H1 (cell line): ENCODE measurements around the gene VRK2.

Experiments used
- EZH2 ChIP-seq: fragments of 200-600 bp; sonication (generic); IDR thresholded peaks from 2 replicates; pipeline ENCODE4 v1.7.1; 2012; ENCODE audit warnings: low read depth, mild to moderate bottlenecking, moderate library complexity, low read length, inconsistent platforms; ENCODE audit not compliant: severe bottlenecking
- POLR2A ChIP-seq, 2 experiments: IDR thresholded peaks; 1 replicate in 1 of 2; 2 replicates in 1 of 2; pipeline ENCODE4 v1.6.1; 2011; ENCODE audit warnings: low read depth in 2 of 2, low read length in 2 of 2, mild to moderate bottlenecking in 2 of 2; ENCODE audit errors: control extremely low read depth in 1 of 2
- SIRT6 ChIP-seq: IDR thresholded peaks from one replicate; pipeline ENCODE4 v1.7.1; 2012; ENCODE audit warnings: low read length, inconsistent platforms
- TF ChIP-seq, protein P1 (sequence below), 3 experiments: IDR thresholded peaks; 1 replicate in 2 of 3; 2 replicates in 1 of 3; pipeline versions ENCODE4 v1.5.1 to v1.6.1; 2011; ENCODE audit warnings: low read length in 3 of 3, mild to moderate bottlenecking in 3 of 3, inconsistent platforms in 2 of 3, low read depth in 1 of 3, moderate library complexity in 1 of 3; ENCODE audit not compliant: insufficient read depth in 1 of 3; ENCODE audit errors: control extremely low read depth in 1 of 3

DNA sequence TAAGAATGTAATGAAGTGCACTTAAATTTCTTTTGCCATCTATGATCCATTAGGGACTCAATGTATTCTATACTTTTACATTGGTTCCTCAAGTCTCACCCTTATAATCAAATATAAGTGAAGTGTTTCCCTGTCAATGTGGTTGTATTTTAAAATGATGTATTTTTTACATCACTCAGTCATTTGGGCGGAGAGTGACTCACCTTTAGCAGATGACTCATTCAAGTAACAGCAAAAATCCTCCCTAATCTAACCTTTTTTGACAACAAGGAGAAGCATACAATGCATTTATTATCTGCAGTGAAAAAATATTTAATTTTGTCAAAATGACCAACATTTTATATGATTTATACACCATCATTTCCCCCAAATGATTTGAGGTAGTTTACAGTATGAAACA lies 100.1 kb downstream of the VRK2 start:
- TF ChIP-seq, protein P1, sequence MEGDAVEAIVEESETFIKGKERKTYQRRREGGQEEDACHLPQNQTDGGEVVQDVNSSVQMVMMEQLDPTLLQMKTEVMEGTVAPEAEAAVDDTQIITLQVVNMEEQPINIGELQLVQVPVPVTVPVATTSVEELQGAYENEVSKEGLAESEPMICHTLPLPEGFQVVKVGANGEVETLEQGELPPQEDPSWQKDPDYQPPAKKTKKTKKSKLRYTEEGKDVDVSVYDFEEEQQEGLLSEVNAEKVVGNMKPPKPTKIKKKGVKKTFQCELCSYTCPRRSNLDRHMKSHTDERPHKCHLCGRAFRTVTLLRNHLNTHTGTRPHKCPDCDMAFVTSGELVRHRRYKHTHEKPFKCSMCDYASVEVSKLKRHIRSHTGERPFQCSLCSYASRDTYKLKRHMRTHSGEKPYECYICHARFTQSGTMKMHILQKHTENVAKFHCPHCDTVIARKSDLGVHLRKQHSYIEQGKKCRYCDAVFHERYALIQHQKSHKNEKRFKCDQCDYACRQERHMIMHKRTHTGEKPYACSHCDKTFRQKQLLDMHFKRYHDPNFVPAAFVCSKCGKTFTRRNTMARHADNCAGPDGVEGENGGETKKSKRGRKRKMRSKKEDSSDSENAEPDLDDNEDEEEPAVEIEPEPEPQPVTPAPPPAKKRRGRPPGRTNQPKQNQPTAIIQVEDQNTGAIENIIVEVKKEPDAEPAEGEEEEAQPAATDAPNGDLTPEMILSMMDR (IDR thresholded peaks at IDR 0.05; ENCODE audit: control extremely low read depth in 1 of 3, insufficient read depth in 1 of 3, low read depth in 1 of 3, low read length in 3 of 3), result no peak
- no peak for TF ChIP-seq EZH2
- TF ChIP-seq SIRT6, result no peak
- no peak for TF ChIP-seq POLR2A (IDR thresholded peaks at IDR 0.05; ENCODE audit: control extremely low read depth in 1 of 2, low read depth in 2 of 2, low read length in 2 of 2)
